NCI-H187 (cell line): ENCODE measurements around the gene APOBEC3B.
"Not testable (repeated sequence)": the region's sequence is repeated elsewhere in the genome, so short reads cannot be mapped to it uniquely, and the experiment has no call there.

Source experiments
- DNase-seq, 2 experiments: peaks; one replicate each; lab custom pipeline; 2025; lab: John Stamatoyannopoulos, UW

APOBEC3B gene

DNA sequence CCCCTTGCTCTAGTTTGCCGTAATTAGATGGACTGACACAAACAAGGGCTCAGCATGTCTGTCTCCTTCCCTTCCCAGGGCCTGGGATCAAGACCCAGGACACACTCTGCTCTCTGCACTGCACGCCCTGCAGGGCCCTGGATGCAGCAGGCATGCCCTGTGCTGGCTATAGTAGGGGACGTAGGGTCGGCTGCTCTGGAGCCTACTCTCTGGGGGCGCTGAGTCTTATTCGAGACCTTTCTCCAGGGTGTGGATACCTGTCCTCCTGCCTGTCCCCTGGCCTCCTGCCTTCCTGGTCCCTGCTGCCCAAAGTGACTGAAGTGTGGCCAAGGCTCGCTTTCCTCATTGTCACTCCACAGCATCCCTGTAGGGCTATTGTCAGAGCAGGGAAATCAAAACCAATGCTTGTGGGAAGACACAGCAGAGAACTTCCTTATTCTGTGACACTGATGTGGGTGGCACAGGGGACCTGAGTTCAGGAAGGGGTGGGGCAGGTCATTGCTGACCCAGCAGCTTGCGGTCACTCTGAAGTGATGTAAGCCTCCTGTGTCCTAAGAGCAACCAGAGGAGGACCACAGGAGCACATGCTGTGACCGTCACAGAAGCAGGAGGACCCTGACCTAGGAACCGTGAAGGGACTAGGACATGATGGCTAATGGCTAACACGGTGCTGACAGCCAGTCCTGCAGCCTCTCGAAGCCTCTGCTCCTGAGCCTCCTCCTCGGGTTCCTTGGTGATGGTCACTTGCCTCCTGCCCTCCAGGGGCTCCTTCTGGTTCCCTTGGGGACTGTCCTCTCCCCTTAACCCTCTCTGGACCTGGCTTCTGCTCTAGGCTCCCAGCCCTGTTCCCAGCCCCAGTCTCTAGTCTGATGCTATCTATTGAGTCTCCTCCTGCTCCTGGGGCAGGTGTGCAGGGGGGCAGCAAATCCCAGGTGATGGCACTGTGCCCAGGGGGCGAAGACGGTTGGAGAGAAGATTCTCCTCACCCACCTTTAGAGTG is 14.4 kb upstream of the APOBEC3B start:
- no peak for DNase-seq

DNA sequence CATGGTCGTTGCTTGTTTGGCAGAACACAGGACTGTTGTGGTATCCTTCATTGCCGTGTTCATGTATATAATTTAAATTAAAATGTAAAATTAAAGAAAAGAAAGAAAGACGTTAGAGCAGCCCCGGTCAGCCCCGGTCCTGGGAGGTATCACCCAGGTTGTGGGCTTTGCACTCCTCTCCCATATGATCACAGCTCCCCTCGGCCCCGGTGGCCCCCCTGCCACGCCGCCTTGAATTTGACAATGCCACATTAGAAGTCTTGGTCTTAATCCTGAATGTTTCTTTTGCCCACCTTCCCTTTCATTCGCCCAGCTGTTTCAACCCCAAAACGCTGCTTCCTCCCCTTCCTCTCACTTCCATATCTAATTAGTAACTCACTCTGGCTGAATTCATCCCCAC is 13.3 kb upstream of the APOBEC3B start:
- no peak for DNase-seq

DNA sequence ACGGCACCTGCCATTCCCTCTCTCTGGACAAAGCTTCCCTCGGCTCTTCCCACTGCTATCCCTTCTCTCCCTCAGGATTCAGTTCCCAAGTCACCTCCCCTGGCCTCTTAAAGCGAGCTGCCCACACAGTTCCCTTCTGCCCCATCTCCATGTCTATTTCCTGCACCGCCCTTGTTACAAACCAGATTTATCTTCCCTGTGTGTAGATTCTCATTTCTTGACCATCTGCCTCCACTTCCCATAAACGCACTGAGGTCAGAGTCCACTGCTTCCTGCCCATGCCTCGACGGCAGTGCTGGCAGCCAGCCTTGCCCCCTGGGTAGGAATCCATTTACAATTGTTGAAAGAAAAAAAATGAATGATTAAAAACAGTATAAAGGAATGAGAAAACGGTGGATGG is 11.6 kb upstream of the APOBEC3B start:
- no peak for DNase-seq

DNA sequence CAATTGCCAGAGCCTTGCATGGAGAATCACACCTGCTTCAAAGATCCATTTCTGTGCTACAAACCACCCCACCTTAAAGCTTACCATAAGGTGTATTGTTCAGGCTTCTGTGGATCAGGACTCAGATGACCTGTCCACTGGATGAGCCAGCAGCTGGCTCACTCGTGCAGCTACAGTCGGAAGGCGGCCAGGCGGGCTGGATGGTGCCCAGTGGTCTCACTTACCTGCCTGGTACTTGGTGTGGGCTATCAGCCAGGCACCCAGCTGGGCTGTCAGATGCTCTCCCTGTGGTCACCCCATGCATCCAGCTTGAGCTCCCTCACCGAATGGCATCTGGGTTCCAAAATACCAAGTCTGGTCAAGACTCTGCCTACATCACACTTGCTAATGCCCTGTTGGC is 10.9 kb upstream of the APOBEC3B start:
- no peak for DNase-seq

DNA sequence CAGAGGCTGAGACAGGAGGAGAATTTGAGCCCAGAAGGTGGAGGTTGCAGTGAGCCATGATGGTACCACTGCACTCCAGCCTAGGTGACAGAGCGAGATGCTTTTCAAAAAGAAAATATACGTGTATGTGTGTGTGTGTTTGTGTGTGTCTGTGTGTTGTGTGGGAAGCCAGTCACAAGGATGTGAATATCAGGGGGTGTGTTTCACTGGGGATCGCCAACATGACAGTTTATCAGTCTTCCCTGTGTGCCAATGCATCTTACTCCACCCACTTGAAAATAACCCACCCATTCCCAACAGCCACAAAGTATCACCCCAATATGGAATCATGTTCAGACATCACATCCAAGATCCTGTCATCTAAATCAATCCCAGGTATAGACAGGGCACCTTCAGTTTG is 10.4 kb upstream of the APOBEC3B start:
- no peak for DNase-seq

DNA sequence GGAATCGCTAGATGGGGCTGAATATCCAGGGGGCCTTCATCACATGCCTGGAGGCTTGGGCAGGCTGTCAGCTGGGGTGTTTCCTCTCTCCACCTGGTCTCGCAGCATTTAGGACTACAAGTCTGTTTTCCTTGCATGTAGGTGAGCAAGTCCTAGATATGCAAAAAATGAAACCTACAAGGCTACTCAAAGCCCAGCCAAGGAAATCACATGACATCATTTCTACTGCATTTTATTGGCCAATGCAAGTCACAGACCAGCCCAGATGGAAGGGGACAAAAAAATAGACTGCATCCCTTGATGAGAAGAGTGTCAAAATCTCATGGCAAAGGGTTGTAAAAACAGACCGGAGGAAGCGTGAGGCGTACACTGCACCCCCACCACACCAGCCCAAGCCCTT is 9.6 kb upstream of the APOBEC3B start:
- DNase-seq: no peak

DNA sequence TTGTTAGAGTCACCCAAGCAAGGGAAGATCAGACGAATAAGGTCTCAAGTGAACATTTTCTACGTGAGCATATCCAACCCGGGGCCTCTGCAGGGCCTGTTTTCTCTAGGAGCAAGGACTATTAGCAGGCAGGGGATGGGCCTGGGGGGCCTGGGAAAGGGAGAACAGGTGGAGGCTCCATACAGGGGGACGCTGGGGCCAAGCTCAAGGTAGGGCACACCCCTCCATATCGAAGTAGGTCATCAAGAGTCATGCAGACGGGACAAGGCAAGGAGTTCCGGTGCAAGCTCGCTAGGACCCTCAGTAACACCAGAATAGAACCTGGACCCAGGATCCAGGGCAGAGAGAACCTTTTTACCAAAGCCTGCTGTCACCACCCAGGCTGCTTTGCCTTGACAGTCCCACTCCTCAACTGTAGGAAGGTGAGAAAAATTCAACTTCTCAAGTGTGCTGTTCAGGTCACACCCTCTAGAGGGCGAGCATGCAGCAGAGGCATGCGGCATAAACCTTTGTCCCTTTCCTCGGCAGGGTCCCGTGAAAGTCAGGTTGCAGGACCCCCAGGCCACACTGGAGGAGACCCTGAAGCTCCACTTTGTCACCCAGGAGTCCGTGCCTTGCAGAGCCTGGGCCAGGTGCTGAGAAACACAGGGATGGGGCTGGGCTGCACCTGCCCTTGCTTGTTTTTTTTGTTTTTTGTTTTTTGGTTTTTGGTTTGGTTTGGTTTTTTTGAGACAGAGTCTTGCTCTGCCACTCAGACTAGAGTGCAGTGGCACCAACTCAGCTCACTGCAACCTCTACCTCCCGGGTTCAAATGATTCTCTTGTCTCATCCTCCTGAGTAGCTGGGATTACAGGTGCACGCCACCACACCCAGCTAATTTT is 8.6 kb upstream of the APOBEC3B start:
- DNase-seq: no peak

DNA sequence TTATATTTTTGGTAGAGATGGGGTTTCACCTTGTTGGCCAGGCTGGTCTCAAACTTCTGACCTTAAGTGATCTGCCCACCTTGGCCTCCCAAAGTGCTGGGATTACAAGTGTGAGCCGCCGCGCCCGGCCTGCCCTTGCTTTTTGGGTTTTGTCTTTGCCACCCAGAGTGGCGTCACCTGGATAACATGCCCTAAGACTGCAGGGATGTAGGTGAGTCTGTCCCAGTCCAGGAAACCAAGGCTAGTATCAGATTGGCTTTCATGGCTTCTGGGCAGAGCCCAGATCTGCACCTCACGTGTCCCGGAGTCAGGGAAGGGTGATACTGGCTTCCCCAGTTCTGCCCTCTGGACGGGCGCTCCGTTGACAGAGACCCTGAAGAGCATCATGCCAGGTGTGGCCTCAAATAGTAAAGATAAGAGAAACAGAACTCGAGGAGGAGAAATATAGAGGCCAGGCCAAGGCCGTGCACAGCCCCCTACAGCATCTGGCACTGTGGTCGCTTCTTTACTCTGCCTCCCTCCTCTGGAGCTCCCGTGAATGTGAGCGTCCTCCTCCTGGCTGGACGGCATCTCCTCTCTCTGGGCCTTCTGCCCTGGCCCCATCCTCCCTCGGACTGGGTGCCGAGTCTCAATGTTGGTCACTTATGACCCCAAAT is 7.8 kb upstream of the APOBEC3B start:
- no peak for DNase-seq

DNA sequence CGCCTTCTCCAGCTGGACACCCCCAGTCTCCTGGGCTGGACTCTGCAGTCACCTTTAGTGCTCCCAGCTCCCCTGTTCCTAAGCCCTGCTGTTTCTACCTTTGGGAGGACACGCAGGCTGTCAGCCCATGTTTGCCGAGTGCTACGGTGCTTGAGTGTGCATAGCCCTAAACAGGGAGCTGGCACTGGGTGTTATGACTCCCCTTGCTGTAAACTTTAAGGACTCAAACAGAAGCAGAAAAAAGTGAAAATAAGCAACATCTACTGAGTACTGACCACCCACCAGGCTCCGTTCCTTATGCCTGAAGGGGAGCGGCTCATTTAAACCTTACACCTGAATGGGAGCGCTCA is 7.3 kb upstream of the APOBEC3B start:
- no peak for DNase-seq

DNA sequence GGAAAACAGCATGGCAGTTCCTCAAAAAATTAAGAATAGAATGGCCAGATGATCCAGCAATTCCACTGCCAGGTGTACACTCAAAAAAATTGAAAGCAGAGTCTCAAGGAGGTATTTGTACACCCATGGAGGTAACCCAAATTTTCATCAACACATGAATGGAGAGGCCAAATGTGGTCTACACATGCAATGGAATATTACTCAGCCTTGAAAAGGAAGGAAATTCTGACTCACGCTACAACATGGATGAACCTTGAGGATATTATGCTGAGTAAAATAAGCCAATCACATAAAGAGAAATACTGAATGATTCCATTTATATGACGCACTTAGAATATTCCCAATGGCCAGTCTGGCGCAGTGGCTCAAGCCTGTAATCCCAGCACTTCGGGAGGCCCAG is 4.9 kb upstream of the APOBEC3B start:
- DNase-seq: not testable (repeated sequence)

DNA sequence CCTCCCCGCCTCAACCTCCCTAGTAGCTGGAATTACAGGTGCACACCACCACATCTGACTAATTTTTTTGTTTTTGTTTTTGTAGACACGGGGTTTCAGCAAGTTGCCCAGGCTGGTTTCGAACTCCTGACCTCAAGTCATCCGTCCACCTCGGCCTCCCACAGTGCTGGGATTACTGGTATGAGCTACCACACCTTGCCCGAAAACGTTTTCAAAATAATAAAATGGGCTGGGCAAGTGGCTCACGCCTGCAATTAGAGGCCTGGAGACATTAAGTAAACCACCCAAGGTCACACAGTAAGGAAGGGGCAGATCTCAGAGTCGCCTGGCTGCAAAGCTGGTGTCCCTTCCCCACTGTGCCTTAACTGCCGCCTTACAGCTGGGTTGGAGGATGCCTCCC is 1.6 kb upstream of the APOBEC3B start:
- not testable (repeated sequence) for DNase-seq

DNA sequence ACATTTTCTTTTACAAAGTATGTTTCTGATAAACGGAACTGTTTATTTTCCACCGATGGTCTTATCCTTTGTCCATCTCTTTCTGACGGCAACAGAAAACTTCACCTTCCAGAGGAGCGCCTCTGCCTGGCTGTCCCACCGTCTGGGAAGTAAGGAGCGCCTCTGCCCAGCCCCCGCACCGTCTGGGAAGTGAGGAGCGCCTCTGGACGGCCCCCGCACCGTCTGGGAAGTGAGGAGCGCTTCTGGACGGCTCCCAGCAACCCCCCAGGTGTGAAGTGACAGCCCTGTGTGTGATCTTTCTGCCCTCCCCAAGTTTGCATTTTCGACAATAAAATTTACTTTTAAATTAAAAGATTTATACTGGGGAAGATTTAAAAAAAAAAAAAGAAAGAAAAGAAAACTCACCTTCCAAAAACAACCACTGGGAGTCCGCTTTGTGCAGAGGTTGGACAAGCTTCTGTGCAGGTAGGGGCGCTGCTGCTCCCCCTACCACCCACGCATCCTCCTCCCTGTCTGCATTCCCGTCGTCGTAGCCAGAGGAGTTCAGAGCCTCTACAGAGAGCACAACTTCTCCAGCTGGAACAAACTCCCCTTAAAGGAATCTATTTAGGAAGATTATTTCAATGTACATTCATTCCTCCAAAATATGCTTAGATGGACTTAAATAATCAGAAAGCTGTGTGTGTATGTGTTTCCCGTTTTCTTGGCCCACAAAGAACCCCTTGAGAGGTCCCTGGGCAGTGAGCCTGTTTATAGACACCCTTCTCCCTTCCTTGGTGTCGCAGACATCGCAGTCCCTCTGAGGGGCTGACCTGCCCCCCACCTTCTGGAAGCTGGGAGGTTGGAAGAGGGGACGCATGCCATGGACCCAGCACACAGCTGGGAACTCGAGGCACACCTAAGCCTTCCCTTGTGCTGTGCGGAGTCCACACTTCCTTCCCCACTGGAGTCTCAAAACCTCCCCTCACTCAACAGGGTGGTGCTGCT is 849 bp upstream of the APOBEC3B start:
- no peak for DNase-seq

DNA sequence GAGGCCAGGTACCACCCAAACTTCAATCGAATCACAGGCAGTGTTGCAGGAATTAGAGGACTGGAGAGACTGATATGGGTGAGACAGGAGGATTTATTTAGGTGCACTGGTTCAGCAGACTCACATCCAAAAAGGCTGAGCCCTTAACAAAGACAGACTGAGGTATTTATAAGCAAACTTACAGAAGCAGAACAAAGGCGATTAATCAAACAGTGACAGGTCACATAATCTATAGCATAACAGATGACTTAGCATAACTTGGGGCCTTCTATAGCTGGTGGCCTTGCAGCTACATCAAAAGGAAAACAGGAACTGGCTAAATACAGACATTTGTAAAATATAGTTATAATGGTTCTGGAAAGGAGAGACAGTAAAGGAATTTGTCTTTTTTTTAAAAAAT is 2.1 kb downstream of the APOBEC3B start:
- no peak for DNase-seq

DNA sequence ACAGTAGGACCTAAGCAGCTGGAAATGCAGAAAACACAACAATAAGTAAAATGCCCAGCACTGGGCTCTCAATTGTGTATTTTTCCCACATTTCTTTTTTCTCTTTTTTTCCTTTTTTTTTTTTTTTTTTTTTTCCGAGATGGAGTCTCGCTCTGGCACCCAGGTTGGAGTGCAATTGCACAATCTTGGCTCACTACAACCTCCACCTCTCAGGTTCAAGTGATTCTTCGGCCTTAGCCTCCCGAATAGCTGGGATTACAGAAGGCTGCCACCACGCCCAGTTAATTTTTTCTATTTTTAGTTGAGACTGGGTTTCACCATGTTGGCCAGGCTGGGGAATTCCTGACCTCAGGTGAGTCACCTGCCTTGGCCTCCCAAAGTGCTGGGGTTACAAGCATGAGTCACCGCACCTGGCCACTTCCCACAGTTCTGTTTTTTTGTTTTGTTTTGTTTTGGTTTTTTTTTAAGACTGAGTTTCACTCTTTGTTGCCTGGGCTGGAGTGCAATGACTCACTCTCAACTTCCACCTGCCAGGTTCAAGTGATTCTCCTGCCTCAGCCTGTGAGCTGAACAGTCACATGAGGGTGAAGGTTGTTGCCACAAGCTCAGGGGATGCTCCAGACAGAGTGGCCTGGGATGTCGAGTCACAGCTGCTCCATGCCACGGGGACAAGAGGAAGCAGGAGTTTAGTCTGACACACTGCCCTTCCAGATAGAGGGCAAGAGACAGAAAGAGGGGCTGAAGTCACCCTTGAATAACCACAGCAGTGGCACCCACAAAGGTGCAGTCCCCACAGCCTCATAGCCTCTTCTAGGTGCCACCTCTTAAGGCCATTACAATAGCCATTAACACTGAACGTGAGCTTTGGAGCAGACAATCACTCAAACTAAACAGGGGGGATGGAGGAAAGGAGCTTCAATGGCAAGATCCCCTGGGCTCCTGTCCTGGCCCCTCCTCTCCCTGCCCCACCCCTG is 2.9 kb downstream of the APOBEC3B start:
- not testable (repeated sequence) for DNase-seq

DNA sequence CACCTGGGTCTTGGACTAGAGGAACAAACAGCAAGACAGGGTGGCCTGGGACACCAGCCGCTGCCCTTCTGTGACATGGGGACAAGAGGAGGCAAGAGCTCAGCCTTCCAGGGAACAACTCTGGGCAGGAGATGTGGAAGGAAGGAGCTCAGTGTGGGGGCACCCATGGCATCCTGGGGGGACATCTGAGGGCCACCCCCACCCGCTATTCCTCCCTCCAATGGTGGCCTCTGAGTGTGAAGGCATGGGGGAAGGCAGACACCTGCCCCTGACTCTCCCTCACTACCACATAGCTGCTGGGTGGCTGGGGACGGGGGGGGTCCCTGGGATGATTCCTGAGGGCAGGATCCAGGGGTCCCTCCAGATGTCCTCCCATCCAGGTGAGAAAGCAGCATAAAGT is 4.5 kb downstream of the APOBEC3B start:
- no peak for DNase-seq

DNA sequence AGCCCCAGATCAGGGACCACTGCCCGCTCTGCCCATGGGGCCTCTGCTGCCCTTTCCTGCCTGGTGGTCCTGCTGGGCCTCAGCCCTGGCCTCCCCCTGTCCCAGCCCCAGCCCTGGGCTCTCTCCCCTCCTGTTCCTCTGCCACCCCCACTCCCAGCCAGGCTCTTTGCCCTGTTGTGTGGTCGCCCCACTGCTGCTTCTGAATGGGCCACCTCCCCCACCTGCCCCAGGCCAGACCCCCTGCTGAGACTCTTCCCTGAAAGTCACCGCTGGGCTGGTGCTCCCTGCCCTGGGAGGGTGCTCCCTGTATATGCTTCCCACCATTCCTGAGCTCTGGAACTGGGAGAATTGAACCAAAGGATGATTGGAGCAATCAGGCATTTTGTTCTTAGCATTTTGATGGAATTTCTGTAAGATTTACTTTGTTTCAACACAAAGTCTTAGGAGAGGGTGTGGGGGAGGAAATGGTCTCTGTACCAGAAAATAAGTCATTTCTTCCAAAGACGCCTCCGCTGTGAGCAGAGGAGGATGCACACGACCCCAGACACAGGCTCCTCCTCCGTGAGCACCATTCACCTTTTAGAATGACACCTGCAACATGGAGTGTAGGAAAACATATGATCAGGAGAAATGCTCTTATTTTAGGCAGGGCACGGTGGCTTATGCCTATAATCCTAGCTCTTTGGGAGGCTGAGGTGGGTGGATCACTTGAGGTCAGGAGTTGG is 5.2 kb downstream of the APOBEC3B start:
- DNase-seq: no peak

DNA sequence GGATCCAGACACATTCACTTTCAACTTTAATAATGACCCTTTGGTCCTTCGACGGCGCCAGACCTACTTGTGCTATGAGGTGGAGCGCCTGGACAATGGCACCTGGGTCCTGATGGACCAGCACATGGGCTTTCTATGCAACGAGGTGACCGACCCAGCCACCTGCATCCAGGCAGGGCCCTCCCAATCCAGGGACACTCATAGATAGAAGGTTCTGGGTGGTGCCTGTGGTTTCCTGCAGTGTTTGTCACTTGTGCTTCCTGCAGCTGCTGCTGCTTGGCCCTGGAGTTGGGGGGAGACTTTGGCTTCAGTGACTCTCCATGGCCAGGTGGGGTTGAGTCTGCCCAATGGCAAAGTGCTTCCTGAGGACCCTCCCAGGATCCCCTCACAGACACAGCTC is 7.3 kb downstream of the APOBEC3B start:
- DNase-seq: no peak

DNA sequence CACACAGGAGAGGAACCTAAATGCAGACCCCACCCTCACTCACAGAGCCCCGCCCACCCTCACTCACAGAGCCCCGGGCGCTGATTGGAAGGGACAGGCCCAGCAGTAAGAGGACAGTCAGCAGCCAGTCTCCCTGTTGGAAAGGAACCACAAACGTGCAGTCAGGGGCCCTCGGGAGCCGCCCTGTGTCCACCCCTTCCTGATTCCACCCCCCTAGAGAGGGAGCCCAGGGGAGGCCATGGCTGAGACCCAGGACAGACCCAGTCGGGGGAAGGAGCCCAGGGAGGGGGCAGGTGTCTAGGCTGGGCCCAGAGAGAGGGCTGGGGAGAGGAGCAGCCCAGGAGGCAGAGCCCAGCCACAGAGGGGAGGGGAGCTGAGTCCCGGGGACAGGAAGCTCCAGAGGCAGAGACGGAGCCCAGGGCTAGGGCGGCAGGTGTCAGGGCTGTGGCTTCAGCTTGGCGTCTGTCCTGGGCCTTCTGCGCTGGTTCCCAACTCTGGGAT is 10.8 kb downstream of the APOBEC3B start:
- peak in 1 of 2 experiments; percentile 12 for DNase-seq

DNA sequence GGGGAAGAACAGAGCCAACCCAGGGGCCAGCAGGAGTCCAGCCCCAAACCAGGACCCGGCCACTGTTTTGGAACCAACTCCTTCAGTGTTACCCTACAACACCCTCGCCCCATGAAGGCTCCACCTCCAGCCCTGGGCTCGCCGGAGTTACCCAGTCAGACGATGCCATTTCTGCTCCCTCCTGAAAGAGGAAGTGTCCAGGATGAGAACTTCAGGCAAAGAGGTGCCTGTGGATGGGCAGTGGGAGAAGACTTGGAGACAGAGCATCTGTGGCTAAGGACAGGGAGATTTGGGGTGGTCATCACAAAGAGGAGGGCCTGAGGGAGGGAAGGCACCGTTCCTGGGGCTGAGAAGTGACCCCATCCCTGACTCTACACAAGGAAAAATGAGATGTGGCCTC is 14.0 kb downstream of the APOBEC3B start:
- DNase-seq: no peak
